SK-N-MC (cell line): ENCODE measurements around the gene RNASE1.

ENCODE experiments used
- DNase-seq: peaks from one replicate; pipeline ENCODE4 v3.0.0-alpha.2; 2011; ENCODE audit warnings: low read depth, low spot score
- H3K27ac ChIP-seq: fragments of 200-600 bp; sonication (generic); 2 replicates; pipeline ENCODE4 v1.5.1; 2016; ENCODE audit warnings: mixed run types
- H3K36me3 ChIP-seq: fragments of 200-600 bp; sonication (generic); 2 replicates; pipeline ENCODE4 v1.6.1; 2017; ENCODE audit warnings: antibody characterized with exemption, low read length, mixed read lengths; ENCODE audit not compliant: insufficient read depth
- H3K4me3 ChIP-seq: fragments of 200-600 bp; sonication (generic); 2 replicates; pipeline ENCODE4 v1.5.1; 2016
- H3K9ac ChIP-seq: fragments of 200-600 bp; sonication (generic); 2 replicates; pipeline ENCODE4 v1.8.0; 2017; ENCODE audit warnings: mixed run types, mixed read lengths; ENCODE audit not compliant: insufficient read length
- H3K9me3 ChIP-seq: fragments of 200-600 bp; sonication (generic); 2 replicates; pipeline ENCODE4 v1.6.1; 2017; ENCODE audit warnings: low read depth, mild to moderate bottlenecking, antibody characterized with exemption, low read length, moderate library complexity, mixed read lengths
- EZH2 ChIP-seq: fragments of 200-600 bp; sonication (generic); IDR thresholded peaks from one replicate; pipeline ENCODE4 v1.6.1; 2017; ENCODE audit warnings: antibody characterized with exemption
- FOXP2 ChIP-seq: optimal IDR thresholded peaks from 2 replicates; pipeline ENCODE3; 2011; ENCODE audit warnings: mild to moderate bottlenecking, moderate library complexity; ENCODE audit not compliant: insufficient read depth; ENCODE audit errors: extremely low read length, control extremely low read depth
- POLR2AphosphoS5 ChIP-seq: IDR thresholded peaks from 2 replicates; pipeline ENCODE4 v1.6.1; 2012; ENCODE audit warnings: mild to moderate bottlenecking, low read depth, low read length, borderline replicate concordance

RNASE1 gene

DNA sequence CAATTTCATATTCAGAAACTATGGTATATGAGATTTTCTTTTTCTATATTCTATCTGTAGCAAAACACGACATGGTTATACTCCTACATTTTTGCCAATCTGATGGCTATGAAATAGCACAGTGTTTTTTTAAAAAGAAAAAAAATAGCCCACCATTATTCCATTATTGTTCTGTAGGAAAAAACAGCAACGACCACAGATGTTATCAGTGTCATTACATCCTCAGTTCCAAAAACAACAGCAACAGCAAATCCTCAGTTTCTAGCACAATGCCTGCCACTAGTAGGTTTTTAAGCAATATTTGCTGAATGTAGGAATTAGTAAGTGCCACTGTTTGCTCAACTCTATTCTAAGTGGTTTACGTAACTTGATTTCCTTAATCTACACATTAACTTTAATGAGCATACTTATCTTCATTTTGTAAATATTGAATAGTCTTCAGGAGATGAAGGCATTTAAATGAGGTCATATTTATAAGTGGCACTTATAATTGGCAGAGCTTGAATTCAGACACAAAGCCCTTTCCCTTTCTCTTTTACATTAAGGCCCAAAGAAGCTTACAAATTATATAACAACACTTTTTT, 13.3 kb downstream of the RNASE1 start:
- Histone ChIP-seq H3K4me3 (no peak overlapping the region), H3K9ac (no peak overlapping the region), H3K9me3 (no peaks in the 10 kb centered on the region), H3K36me3 (no peaks in the 10 kb centered on the region), H3K27ac (no peak overlapping the region)
- DNase-seq: no peak
- TF ChIP-seq FOXP2 (no peak), POLR2AphosphoS5 (no peak), EZH2 (no peak)

DNA sequence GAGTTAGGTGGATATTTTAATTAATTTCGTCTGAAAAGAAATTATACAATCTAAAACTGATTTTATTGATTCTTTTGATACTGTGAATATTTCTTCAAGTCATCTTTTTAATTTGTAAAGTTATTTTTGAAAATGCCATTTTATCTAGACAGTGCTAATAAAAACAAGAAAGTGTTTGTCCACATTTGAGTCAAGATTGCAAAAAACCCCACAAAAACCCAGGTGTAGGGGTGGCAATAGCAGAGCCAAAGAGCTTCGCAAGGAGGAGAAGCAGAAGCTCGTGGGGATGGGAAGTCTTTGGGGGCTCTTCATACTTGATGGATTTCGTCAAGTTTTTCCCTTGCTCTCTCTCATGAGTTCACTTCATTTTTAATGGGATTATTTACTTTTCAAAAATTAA, 15.6 kb downstream of the RNASE1 start:
- TF ChIP-seq EZH2 (no peak), FOXP2 (no peak), POLR2AphosphoS5 (no peak)
- Histone ChIP-seq H3K27ac (no peak overlapping the region), H3K9me3 (no peaks in the 10 kb centered on the region), H3K4me3 (no peak overlapping the region), H3K9ac (no peak overlapping the region), H3K36me3 (no peaks in the 10 kb centered on the region)
- no peak for DNase-seq

DNA sequence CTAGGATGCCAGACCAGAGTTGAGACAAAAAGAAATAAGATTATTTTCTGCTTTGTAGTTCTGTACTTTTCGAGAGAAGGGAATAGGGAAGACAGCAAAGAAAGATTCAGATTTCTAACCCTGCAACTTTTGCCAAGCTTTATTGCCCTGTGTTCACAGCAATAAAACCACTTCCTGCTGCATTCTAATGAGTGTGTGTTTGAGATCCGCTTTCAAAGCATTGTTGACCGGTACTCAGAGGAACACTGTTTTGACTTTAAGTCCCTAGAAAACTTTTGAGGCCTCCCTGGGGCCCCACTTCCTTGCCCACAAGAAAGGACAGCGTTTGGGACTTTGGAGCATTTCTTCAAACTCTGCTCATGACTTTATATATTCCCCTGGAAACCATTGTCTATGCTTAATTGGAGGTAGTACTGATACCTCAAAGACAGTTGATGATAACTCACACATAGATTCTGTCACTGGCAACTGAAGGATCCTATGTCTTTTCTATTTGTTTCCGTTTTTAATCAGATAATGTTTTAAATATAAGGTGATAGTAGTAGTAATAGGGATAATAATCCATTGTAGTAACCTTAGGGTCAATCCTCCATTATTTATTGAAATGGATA, 20.3 kb downstream of the RNASE1 start:
- TF ChIP-seq EZH2 (no peak), FOXP2 (no peak), POLR2AphosphoS5 (no peak)
- H3K4me3 ChIP-seq: peak overlapping the region; percentile 55
- H3K27ac ChIP-seq: no peak overlapping the region
- no peak for DNase-seq
- H3K9ac ChIP-seq: no peak overlapping the region
- no peaks in the 10 kb centered on the region for H3K36me3 ChIP-seq
- H3K9me3 ChIP-seq: no peaks in the 10 kb centered on the region

DNA sequence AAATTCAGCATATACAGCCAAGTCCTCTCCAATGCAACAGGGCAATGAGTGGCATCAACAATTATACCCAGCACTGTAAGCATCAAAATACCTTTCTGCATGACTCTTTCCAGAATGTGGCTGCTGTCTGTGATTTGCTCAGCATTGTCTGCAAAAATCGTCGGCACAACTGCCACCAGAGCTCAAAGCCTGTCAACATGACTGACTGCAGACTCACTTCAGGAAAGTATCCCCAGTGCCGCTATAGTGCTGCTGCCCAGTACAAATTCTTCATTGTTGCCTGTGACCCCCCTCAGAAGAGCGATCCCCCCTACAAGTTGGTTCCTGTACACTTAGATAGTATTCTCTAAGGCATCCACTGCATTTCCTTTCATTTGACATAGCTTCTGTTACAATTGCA, 20.8 kb downstream of the RNASE1 start:
- H3K27ac ChIP-seq: no peak overlapping the region
- H3K9ac ChIP-seq: no peak overlapping the region

DNA sequence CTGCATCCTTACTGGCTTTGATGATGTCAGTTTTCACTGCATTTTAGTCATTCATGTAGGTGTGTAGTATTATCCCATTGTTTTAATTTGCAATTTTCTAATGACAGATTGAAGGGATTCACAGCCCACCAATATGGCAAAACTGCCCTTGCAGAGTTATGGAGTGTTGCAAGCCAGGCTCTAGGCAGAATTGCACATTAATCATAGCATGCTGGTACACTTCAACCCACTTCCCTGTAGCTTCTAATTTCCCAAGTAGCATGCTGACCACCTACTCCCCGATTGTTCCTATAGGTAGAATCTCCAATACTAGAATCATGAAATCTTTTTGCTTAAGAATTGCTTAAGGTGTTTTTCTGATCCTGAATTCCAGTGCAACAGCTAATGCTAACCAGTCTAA, 26.7 kb downstream of the RNASE1 start:
- Histone ChIP-seq H3K9ac (no peak overlapping the region), H3K36me3 (no peaks in the 10 kb centered on the region), H3K4me3 (no peak overlapping the region), H3K27ac (no peak overlapping the region), H3K9me3 (no peaks in the 10 kb centered on the region)
- DNase-seq: no peak
- TF ChIP-seq EZH2 (no peak), POLR2AphosphoS5 (no peak)

More for the DNA sequence above, 20.8 kb downstream of the RNASE1 start:
- no peaks in the 10 kb centered on the region for H3K9me3 ChIP-seq
- no peaks in the 10 kb centered on the region for H3K36me3 ChIP-seq
- TF ChIP-seq FOXP2: no peak
- TF ChIP-seq POLR2AphosphoS5: no peak
- TF ChIP-seq EZH2: no peak
- peak overlapping the region; percentile 55 for H3K4me3 ChIP-seq
- DNase-seq: no peak

DNA sequence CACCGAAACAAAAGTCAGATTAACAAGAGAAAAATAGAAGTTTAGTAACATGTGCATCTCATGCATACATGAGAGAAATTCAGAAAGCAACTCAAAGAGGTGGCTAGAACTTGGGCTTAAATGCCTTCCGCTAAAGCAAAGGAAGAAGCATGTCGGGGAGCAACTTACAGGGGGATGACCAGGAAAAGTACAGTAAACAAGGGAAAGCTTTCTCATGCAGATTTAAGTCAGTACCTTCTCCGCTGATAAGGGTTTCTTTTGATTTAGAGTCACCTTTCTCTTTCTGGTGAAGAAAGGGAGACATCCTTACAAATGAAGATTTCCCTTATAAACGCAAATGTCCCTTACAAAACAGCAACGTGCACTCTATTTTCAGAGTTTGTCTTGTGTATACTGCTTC, 27.6 kb downstream of the RNASE1 start:
- H3K9me3 ChIP-seq: no peaks in the 10 kb centered on the region
- no peak overlapping the region for H3K9ac ChIP-seq
- no peak overlapping the region for H3K4me3 ChIP-seq
- no peak overlapping the region for H3K27ac ChIP-seq
- H3K36me3 ChIP-seq: no peaks in the 10 kb centered on the region
- no peak for TF ChIP-seq POLR2AphosphoS5
- no peak for TF ChIP-seq FOXP2
- TF ChIP-seq EZH2: no peak
- no peak for DNase-seq

DNA sequence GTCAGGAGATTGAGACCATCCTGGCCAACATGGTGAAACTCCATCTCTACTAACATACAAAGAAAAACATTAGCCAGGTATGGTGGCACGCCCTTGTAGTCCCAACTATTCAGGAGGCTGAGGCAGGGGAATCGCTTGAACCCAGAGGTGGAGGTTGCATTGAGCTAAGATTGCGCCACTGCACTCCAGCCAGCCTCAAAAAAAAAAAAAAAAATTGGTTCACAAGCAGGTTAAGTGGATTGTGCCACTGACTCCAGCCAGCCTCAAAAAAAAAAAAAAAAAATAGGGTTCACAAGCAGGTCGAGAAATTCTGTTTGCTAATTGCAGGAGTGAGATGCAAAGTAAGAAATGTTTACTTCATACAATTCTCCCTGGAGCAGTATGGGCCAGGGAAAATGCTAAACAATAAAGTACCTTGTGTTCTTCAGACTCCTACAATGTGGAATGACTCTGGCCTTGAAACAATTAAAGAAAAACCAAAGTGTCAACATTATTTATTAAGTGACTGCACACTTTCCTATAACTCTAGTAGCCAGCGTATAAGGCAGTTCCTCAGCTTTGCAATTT, 28.3 kb downstream of the RNASE1 start:
- Histone ChIP-seq H3K9me3 (no peaks in the 10 kb centered on the region), H3K27ac (no peak overlapping the region), H3K4me3 (no peak overlapping the region), H3K36me3 (no peaks in the 10 kb centered on the region), H3K9ac (no peak overlapping the region)
- no peak for DNase-seq
- TF ChIP-seq FOXP2: no peak
- TF ChIP-seq EZH2: no peak
- no peak for TF ChIP-seq POLR2AphosphoS5

DNA sequence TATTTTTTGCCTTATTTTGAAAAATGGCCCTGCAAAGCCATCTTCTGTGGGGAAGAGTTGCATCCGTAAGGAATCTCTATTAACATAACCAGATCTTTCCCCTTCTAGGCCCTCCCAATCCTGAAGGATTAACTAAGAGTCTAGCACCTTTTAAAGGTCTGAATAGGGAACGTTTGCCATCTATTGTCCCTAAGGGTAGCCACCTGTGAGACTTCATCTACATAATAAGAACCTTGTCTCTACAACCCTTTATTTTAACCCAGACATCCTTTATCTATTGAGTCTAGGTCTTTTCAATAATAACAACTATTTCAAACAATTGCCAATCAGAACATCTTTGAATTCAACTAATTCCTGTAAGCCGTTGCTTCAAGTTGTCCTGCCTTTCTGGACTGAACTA, 30.0 kb downstream of the RNASE1 start:
- H3K36me3 ChIP-seq: no peaks in the 10 kb centered on the region
- no peak overlapping the region for H3K27ac ChIP-seq
- no peak overlapping the region for H3K9ac ChIP-seq
- TF ChIP-seq FOXP2 (no peak), POLR2AphosphoS5 (no peak), EZH2 (no peak)
- no peaks in the 10 kb centered on the region for H3K9me3 ChIP-seq
- no peak for DNase-seq
- no peak overlapping the region for H3K4me3 ChIP-seq
